Stimulated activated CD4-positive, alpha-beta T cell treated with anti-CD3 and anti-CD28 coated beads, TNF-alpha, amount 100 ng/mL, for 1 hour (primary cell): ENCODE data around the gene PPM1J.

Experiments
- DNase-seq, 3 donors: peaks; one replicate each; pipeline ENCODE4 v3.0.0-alpha.2; 2020; ENCODE audit warnings: low read depth in 3 of 3, low spot score in 1 of 3

Gene PPM1J

DNA sequence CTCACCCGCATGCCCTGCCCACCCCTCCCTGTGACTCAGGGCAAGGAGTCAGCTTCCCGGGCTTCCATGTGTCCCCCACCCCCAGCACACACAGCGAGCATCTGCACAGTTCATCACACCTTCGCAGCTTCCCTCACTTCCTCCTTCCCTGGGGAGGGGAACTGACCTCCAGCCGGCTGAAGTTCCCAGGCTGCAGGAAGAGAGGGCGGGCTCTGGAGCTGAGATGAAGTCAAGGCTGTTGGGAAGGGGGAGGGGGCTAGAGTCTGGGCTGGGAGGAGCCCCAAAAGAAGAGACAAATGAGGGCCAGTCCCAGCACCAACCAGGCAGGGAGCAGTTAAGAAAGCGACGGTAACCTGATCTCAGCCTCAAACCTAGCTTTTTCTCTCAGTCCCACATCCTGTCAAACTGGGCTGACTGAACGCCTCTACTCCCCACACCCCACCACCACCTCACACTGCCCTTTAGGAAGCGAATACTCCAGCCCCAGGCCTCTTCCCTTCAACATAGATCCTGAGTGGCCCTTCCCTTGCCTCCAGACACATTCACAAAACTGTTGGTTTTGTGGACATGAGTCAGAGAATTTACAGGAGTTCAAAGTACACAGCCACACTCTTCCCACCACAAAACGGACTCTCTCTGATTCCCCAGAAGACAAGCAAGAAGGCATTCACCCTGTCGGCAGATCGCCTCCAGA, 10.1 kb downstream of the PPM1J start:
- no peak for DNase-seq

DNA sequence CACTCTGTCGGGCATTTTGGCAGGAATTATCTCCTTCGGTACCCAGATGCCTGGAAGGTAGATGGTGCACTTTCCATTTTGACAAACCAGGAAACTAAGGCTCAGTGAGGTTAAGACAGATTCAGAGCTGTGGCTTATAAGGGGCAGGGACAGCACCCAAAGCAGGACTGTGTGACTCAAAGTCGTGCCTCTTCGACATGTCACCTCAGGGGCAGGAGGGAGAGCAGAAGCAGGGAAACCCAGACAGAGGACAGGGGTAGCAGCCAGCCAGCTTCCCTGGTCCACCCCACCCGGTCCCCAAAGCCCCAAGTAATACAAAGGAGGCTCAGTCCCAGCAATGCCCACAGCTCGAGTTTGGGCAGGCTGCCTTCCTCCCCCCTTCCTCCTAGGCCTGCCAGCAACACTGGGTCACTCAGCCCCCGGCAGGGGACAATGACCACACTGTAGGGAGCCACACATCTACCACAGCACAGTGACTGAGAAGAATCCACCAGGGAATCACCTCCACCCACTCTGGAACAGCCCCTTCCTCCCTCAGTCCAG, 10.7 kb downstream of the PPM1J start:
- DNase-seq: no peak

DNA sequence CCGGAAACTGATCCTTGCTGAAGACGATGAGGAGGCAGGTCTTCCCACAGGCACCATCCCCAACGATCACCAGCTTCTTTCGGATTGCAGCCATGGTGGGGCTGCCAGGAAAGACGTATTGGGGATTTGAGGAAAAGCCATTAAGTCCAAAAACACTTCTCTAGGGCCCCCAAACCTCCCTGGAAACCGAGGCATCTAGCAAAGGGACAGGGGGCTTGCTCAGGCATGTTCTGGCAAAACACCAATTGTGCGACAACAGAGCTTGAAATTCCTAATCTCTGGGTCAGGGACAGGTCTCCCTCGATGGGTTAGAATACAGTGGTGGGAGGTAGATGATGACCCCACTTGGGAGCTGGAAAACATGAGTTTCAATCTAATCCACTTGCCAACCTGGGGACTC, 11.4 kb downstream of the PPM1J start:
- DNase-seq: no peak

DNA sequence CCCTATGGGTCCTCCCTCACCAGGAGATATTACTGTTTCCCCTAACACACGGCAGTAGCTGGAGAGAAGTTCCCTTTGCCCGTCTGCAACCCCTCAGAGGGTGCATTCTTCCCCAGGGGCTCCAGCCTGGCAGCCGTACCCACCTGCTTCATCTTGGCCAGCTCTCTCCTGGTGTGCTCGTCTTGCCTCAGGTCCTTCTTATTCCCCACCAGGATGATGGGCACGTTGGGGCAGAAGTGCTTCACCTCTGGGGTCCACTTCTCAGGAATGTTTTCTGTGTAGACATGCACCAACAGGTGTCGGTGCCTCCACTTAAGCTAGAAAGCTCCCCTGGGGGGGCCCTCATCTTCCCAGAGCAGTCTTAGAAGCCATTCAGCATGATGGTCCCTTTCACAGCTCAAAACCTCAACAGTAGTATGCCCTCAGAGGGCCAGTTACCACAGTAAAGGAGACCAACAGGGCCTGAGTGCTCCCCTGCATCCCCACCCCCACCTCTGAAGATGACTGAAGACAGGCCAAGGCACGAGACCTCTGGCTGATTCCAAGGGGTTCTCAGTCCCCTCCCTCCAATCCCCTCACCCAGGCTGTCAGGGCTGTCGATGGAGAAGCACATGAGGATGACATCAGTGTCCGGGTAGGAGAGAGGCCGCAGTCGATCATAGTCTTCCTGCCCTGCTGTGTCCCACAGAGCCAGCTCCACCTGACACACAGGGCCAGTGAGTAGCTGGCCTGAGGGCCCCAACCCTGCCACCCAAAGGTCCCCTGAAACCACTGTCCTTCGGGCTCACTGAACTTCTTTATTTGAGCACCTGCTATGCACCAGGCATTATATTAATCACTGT, 12.5 kb downstream of the PPM1J start:
- no peak for DNase-seq

DNA sequence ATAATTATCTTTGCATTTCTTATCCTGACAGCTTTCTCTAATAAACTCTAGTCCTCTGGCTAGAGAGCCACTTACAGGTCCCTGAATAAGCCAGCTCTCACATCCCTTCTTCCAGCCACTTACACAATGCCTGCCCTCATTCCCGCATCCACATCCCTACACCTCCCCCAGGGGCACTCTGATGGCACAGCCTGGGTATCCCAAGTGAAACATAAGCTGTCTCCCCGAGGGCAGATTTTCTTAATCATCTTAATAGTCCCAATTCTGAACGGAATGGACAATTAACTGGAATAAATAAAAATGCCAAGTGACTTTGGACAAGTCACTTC, 13.1 kb downstream of the PPM1J start:
- DNase-seq: no peak

DNA sequence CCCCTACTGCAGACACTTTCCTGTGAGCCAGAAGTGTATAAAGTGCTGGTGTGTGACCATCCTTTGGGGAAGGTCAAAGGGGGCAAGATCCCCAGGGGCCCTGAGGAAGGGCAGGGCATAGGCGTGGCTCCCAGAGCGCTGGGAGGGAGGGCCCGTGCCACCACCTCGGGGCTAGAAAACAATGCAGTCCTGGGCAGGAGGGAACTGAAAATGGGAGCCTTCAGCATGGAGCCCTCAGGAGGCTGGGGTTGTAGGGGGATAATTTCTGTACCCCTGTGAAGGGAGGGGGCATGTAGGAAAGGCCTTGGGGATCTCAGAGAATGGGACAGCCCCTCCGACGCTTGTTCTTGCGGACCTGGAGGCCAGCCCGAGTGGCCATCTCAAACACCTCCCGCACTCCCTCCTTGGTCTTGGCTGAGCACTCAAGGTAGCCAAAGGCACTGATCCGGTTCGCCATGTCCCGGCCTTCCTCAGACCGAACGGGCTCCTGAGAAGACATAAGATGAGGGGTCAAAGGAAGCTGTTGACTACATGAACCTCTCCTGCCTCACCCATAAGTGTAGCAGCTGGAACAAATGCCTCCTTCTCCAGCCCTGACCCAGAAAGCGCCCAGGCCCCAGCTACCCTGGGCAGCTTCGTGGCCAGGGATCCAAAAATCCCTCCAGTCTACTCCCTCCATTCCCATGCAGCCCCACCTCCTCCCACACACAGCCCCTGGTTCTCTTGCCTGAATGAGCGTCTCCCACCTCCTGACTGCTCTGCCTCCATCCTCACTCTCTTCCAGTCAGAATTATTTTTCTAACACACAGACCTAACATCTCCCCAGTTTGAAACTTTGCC, 13.7 kb downstream of the PPM1J start:
- DNase-seq: no peak

DNA sequence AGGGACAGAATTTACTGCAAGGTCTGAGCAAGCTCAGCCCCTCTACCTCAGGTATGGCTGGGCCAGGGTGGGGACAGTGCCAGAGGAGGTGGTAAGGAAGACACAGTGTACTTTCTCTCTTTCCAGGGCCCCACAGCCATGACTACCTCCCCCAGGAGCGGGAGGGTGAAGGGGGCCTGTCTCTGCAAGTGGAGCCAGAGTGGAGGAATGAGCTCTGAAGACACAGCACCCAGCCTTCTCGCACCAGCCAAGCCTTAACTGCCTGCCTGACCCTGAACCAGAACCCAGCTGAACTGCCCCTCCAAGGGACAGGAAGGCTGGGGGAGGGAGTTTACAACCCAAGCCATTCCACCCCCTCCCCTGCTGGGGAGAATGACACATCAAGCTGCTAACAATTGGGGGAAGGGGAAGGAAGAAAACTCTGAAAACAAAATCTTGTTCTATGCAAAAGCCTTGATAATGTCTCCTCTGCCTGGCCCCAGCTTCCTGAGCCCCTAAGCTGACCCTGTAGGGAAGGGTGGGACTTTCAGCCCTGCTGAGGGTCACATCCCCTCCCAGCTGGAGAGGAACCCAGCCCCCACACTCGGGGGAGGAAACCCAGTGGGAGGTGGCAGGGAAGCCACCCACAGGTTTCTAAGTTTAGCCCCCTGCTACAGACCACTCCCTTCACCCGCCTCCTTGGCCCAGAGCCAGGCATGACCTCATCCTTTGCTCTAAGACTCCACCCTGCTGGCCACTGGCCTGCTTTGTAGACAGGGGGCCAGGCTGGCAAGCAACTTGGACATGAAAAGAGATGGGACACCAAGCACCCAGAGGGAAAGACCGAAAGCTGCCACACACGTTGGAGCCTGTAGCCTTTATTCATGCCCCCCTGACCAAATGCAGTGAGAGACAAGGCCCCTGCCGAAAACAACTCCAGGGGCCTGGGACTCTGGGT, 14.6 kb downstream of the PPM1J start:
- peak in 1 of 3 donors; percentile 28 for DNase-seq

DNA sequence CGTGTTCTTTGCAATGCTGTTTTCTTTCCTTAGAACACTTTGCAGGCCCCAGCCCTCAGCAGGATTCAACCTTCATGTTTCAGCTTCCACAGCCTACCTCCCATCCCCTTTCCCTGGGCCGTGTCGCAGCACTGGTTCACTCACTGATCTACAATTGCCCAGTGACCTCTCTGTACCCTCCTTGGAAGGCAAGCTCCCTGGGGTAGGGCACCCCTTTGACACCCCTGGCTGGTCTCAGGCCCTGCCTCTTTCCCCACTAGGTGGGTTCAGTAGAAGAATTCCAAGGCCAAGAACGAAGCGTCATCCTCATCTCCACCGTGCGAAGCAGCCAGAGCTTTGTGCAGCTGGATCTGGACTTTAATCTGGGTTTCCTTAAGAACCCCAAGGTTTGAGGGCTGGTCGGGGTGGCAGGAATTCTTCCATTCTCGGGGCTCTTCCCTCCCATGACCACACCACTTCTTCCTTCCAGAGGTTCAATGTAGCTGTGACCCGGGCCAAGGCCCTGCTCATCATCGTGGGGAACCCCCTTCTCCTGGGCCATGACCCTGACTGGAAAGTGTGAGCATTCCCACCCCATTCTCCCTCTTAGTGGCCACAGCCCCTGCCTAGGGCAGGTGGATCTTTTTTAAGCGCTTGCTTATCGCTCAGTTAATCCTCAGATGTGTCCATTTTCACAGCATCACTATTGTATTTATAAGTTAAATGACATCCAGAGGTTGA, 15.5 kb downstream of the PPM1J start:
- no peak for DNase-seq

DNA sequence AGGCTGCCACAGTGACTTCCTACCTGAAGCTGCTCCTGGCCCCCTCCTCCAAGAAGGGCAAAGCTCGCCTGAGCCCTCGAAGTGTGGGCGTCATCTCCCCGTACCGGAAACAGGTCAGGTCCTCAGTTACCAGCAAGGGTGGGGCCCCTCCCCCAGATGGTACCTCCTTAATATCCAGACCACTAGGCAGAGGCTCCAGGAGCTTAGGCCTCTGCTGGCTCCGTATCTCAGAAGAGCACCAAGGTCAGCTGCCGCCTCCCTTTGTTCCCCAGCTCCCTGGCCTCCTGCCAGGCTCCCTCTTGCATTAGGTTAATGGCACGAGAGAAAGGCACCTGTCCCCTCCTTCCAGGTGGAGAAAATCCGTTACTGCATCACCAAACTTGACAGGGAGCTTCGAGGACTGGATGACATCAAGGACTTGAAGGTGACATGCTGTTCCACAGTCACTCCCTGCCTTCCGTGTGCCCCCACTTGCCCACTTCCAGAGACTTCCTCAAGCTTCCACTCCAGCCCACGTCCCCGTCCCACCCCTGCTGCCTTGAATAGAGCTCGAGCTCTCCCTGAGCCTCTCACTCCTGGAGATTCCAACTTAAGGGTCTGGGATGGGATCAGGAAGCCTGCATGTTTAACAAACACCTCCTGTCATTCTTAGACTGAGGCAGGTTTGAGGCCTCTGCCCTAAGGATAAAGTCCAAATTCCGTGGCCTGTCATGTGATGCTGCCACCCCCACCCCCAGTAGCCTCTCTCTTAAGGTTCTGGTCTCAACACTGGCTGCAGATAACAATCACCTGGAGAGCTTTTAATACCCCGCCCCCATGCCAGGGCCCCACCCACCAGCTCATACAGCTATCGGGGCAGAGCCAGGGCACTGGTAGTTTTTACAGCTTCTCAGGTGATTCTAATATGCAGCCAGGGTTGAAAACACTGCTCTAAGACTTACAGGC, 16.5 kb downstream of the PPM1J start:
- DNase-seq: no peak

DNA sequence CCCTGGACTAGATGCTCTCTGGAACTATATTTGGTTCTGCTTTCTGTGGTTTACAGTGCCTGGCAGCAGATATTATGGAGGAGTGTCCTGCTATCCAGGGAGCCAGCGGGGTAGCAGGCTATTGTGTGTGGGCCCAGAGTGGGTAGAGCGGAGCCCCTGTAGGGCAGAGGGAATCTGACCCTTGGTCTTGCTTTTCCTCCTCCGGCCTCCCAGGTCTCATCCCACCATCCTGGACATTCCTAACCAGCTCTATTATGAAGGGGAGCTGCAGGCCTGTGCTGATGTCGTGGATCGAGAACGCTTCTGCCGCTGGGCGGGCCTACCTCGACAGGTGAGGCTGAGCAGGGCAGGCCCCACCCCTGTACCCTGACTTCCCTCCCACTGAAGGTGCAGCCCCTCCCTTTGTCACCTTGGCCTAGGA, 17.3 kb downstream of the PPM1J start:
- DNase-seq: no peak

DNA sequence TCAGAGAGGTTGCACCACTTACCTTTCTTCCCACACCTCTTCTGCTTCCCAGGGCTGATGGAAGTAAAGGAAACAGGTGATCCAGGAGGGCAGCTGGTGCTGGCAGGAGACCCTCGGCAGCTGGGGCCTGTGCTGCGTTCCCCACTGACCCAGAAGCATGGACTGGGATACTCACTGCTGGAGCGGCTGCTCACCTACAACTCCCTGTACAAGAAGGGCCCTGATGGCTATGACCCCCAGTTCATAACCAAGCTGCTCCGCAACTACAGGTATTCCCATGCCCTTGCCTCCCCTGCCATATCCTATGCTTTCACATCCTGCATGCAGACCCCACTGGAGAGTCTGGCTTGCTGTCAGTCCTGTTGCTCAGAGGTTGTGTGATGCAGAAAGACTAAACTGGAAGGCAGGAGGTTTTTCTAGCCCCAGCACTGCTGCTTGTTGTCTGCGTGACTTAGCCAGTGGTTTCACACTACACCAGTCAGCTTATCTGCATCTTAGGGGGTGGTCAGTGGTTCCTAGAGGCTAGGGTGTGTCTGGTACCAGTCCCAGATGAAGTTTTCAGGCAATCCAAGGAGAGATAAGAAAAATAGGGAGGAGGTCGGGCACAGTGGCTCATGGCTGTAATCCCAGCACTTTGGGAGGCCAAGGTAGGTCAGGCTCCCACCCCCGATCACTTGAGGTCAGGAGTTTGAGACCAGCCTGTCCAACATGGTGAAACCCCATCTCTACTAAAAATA, 18.4 kb downstream of the PPM1J start:
- DNase-seq: no peak

DNA sequence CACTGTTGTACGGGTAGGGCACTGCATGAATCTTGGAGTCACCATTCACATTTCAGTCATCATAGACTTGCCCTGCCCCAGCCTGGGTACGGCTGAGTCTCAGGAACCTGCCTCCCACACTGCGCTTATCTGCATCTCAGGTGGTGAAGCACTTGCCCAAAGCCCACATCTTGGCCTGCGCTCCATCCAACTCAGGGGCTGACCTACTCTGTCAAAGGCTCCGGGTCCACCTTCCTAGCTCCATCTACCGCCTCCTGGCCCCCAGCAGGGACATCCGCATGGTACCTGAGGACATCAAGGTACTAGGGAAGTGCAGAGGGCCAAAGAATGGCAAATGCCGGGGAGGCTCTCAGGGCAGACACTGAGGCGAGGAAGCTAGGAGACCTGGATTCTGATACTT, 19.9 kb downstream of the PPM1J start:
- DNase-seq: no peak

DNA sequence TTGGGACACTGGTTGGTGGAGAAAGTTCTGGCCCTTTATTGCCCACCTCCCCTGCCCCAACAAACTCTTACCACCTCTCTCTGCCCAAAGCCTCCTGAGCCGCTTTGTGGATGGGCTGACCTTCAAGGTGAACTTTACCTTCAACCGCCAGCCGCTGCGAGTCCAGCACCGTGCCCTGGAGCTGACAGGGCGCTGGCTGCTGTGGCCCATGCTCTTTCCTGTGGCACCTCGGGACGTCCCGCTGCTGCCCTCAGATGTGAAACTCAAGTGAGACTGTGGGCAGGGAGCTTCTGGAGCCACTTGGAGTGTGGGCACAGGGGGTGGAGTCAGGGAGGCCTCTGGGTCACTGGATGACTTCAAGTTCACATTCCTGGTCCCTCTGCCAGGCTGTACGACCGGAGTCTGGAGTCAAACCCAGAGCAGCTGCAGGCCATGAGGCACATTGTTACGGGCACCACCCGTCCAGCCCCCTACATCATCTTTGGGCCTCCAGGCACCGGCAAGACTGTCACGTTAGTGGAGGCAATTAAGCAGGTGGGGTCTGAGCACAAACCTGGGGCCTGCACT, 20.7 kb downstream of the PPM1J start:
- no peak for DNase-seq

DNA sequence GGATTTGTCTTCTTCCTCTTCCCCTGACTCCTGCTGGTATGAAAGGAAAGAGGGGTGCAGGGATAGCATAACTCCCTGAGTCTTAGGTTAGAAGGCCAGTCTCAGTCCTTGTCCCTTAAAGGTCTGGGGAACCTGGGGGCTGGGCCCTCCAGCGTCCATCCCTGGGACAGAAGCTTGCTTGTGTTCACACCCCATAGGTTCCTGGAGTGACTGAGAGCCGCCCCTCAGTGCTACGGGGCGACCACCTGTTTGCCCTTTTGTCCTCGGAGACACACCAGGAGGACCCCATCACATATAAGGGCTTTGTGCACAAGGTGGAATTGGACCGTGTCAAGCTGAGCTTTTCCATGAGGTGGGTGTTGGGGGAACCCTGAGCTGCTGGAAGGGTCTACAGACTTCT, 21.3 kb downstream of the PPM1J start:
- DNase-seq: no peak

DNA sequence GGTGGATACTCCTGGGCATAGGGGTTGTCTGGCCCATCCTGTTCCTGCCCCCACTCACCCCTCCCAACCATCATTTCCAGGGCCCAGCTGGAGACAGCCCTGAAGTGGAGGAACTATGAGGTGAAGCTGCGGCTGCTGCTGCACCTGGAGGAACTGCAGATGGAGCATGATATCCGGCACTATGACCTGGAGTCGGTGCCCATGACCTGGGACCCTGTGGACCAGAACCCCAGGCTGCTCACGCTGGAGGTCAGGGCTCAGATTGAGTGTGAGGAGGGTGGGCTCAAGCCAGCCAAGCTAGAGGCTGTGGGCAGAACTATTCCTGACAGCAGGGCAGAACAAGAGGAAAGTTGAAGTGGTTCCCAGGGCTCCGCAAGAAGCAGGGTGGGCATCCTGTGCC, 22.5 kb downstream of the PPM1J start:
- no peak for DNase-seq

DNA sequence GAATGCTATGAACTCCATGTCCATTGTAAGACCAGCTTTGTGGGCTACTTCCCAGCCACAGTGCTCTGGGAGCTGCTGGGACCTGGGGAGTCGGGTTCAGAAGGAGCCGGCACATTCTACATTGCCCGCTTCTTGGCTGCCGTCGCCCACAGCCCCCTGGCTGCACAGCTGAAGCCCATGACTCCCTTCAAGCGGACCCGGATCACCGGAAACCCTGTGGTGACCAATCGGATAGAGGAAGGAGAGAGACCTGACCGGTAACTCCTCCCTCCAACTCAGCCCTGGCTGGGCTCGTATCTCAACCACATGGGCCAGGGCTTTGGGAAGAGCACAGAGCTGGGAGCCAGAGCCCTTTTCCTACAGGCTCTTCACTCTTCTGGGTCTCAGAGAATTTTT, 25.3 kb downstream of the PPM1J start:
- DNase-seq: no peak

DNA sequence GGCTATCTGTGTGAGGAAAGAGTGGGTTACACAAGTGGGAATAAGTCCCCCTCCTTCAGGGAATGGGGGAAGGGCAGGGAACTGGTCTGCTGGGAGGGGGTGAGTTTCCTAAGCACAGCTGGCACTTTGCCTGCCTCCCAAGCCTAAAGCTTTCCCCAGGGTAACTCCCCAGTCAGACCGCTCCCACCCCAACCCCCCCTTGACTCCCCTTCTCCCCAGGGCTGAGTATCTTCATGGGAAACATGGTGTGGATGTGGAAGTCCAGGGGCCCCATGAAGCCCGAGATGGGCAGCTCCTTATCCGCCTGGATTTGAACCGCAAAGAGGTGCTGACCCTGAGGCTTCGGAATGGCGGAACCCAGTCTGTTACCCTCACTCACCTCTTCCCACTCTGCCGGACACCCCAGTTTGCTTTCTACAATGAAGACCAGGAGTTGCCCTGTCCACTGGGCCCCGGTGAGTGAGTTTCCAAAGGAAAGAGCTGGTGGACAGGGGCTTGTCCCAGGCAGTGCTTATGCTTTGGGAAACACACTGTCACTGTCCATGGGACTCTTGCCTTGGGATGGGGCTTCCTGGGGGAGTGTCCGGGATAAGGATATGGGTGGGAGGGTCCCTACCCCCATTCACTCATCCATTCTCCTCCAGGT, 25.8 kb downstream of the PPM1J start:
- DNase-seq: no peak
